HepG2 (cell line): ENCODE results near the gene DDX54. TPM values are rescaled to one million over a fixed set of nuclear protein-coding genes. Genes with fewer than 3 reads are reported as not detected.
A peak's percentile ranks its signal among the peaks of the same experiment; 100 is the strongest.

ENCODE experiments used
- ADNP ChIP-seq: sonication (generic); formaldehyde crosslinking; IDR thresholded peaks from 2 replicates; pipeline ENCODE4 v1.4.0; 2020; ENCODE audit warnings: missing genetic modification reagents
- BCL6 ChIP-seq: IDR thresholded peaks from 2 replicates; pipeline ENCODE4 v1.6.1; 2016; ENCODE audit warnings: missing genetic modification reagents, missing compliant biosample characterization
- CEBPG ChIP-seq: IDR thresholded peaks from 2 replicates; pipeline ENCODE4 v1.6.1; 2016
- JDP2 ChIP-seq: sonication (generic); formaldehyde crosslinking; IDR thresholded peaks from 2 replicates; pipeline ENCODE4 v1.8.1; 2022; ENCODE audit warnings: missing genetic modification reagents, borderline replicate concordance
- JUNB ChIP-seq: sonication (generic); formaldehyde crosslinking; IDR thresholded peaks from 2 replicates; pipeline ENCODE4 v1.8.0; 2022; ENCODE audit warnings: missing genetic modification reagents, mild to moderate bottlenecking, borderline replicate concordance
- KAT7 ChIP-seq: IDR thresholded peaks from 2 replicates; pipeline ENCODE4 v1.6.1; 2018; ENCODE audit warnings: borderline replicate concordance, missing compliant biosample characterization
- KDM1A ChIP-seq: IDR thresholded peaks from 2 replicates; pipeline ENCODE4 v1.6.1; 2016; ENCODE audit warnings: missing compliant biosample characterization
- KLF9 ChIP-seq: IDR thresholded peaks from 2 replicates; pipeline ENCODE4 v1.6.1; 2016; ENCODE audit warnings: low read depth
- MYC ChIP-seq: sonication (generic); formaldehyde crosslinking; IDR thresholded peaks from 2 replicates; pipeline ENCODE4 v1.9.0; 2021; ENCODE audit warnings: missing genetic modification reagents, borderline replicate concordance
- NFE2L1 ChIP-seq: sonication (generic); formaldehyde crosslinking; IDR thresholded peaks from 2 replicates; pipeline ENCODE4 v1.4.0; 2020; ENCODE audit warnings: missing genetic modification reagents, mild to moderate bottlenecking, borderline replicate concordance
- PITX1 ChIP-seq: sonication (generic); formaldehyde crosslinking; IDR thresholded peaks from 2 replicates; pipeline ENCODE4 v1.5.1; 2020; ENCODE audit warnings: mild to moderate bottlenecking, missing genetic modification reagents
- POLR2A ChIP-seq, 2 experiments: IDR thresholded peaks; 2 replicates each; pipeline ENCODE4 v1.6.1; 2011; ENCODE audit warnings: low read depth in 2 of 2, low read length in 2 of 2, mild to moderate bottlenecking in 1 of 2, moderate library complexity in 1 of 2; ENCODE audit not compliant: insufficient read depth in 1 of 2
- RNF2 ChIP-seq: fragments of 450-650 bp; conservative IDR thresholded peaks from 2 replicates; pipeline ENCODE4 v1.6.1; 2016; ENCODE audit warnings: low read depth
- THYN1 ChIP-seq: sonication (generic); formaldehyde crosslinking; IDR thresholded peaks from 2 replicates; pipeline ENCODE4 v1.8.1; 2023; ENCODE audit warnings: low read depth, mild to moderate bottlenecking, moderate library complexity, missing genetic modification reagents, borderline replicate concordance
- WIZ ChIP-seq: sonication (generic); formaldehyde crosslinking; IDR thresholded peaks from 2 replicates; pipeline ENCODE4 v1.5.1; 2020; ENCODE audit warnings: mild to moderate bottlenecking, missing genetic modification reagents
- ZFX ChIP-seq: sonication (generic); formaldehyde crosslinking; IDR thresholded peaks from 2 replicates; pipeline ENCODE4 v1.4.0; 2020; ENCODE audit warnings: mild to moderate bottlenecking, low read depth, missing genetic modification reagents, moderate library complexity
- ZMAT3 ChIP-seq: sonication (generic); formaldehyde crosslinking; conservative IDR thresholded peaks from 2 replicates; pipeline ENCODE4 v1.7.0; 2021; ENCODE audit warnings: missing genetic modification reagents
- ZMYM4 ChIP-seq: sonication (generic); formaldehyde crosslinking; IDR thresholded peaks from 2 replicates; pipeline ENCODE4 v1.8.1; 2023; ENCODE audit warnings: mild to moderate bottlenecking, missing genetic modification reagents
- polyA plus RNA-seq, 8 experiments: library from polyadenylated mRNA; depleted of rRNA in 3 of 8; stranded (reverse) in 7 of 8; unstranded in 1 of 8; fragments of >200 nt; fragmentation: Illumina TruSeq in 4 of 8; extraction: Trizol in 4 of 8; gene quantifications; 2 replicates each; pipeline versions ENCODE4 v1.2.1 to v1.2.3, GENCODE V29; 2011 to 2016; ENCODE audit warnings: low read depth in 4 of 8, missing spikeins in 1 of 8, mixed read lengths in 1 of 8; ENCODE audit not compliant: insufficient read depth in 1 of 8
- total RNA-seq, 5 experiments: library from RNA; depleted of rRNA; stranded (reverse); fragments of >200 nt; fragmentation: Illumina TruSeq; extraction: Trizol; gene quantifications; 2 replicates each; pipeline ENCODE4 v1.2.3, GENCODE V29; 2016; ENCODE audit warnings: low read depth in 1 of 5
- TF ChIP-seq, protein P1 (sequence below): sonication (generic); formaldehyde crosslinking; IDR thresholded peaks from 2 replicates; pipeline ENCODE4 v1.8.1; 2022; ENCODE audit warnings: mild to moderate bottlenecking, missing genetic modification reagents
- TF ChIP-seq, protein P2 (sequence below): fragments of 450-650 bp; IDR thresholded peaks from 2 replicates; pipeline ENCODE4 v1.6.1; 2016
- TF ChIP-seq, protein P3 (sequence below): sonication (generic); formaldehyde crosslinking; IDR thresholded peaks from 2 replicates; pipeline ENCODE4 v1.8.0; 2022; ENCODE audit warnings: missing genetic modification reagents, mild to moderate bottlenecking, moderate library complexity, borderline replicate concordance
- TF ChIP-seq, protein P4 (sequence below): sonication (generic); formaldehyde crosslinking; IDR thresholded peaks from 2 replicates; pipeline ENCODE4 v1.8.1; 2023; ENCODE audit warnings: mild to moderate bottlenecking, missing genetic modification reagents
- TF ChIP-seq, protein P5 (sequence below): IDR thresholded peaks from 2 replicates; pipeline ENCODE4 v1.6.1; 2016; ENCODE audit warnings: missing compliant biosample characterization, missing genetic modification reagents, borderline replicate concordance

DDX54 gene
- total and polyA plus RNA-seq, 2 of the 13 experiments (the other 11 are each of a cell fraction or from before 2014, with no cell fraction given), result 59.7 to 61.1 TPM

DNA sequence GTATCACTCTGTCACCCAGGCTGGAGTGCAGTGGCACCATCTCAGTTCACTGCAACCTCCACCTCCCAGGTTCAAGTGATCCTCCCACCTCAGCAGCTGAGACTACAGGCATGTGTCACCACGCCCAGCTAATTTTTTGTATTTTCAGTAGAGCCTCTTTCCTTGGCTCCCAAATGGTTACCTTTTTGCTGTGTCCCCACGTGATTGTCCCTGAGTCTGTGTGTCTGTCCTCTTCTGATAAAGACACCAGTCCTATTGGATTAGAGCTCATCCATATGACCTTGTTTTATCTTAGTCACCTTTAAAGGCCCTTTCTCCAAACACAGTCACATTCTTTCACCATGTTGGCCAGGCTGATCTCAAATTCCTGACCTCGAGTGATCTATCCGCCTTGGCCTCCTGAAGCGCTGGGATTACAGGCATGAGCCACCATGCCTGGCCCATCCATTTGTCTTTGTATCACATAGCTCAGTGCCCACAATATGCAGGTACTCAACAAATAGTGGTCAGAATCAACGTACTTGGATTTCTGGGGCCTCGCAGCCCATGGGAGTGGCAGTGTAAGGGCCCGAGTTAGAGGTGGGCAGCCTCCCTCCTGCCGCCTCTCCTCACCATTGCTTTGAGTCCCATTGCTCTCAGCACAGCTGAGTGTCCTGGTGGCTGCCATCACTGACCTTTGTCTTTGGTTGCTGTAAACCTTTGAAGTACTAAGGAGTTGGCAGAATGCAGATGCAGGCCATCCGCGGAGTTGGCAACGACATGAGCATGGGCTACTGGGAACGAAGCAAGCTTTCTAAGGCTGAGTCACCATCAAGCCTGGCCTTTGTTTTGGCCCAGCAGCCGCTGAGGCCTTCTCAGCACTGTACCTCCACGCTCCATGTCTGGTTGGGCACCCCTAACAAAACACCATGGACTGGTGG is 45.3 kb upstream of the DDX54 start (continued):
- TF ChIP-seq RNF2 (0 out of 2 replicates have a peak, but pooled peaks have one; percentile 28), ZMAT3 (CRISPR knock-in tag) (peak; percentile 61; the same call in 1 of the 2 replicates), MYC (CRISPR knock-in tag) (peak; percentile 39; the same call in 1 of the 2 replicates), NFE2L1 (CRISPR knock-in tag) (no peak), CEBPG (peak; percentile 48), WIZ (CRISPR knock-in tag) (peak; percentile 73; the same call in 1 of the 2 replicates), KLF9 (CRISPR knock-in tag) (no peak), JUNB (peak; percentile 45; the same call in 1 of the 2 replicates), POLR2A (IDR thresholded peaks at IDR 0.05; ENCODE audit: insufficient read depth in 1 of 2, low read depth in 2 of 2, low read length in 2 of 2) (no peak), BCL6 (CRISPR knock-in tag) (peak; percentile 40), ZFX (CRISPR knock-in tag) (peak; percentile 39; the same call in 1 of the 2 replicates), ADNP (no peak), PITX1 (CRISPR knock-in tag) (peak; percentile 36; the same call in 1 of the 2 replicates), KDM1A (CRISPR knock-in tag) (0 out of 2 replicates have a peak, but pooled peaks have one; percentile 51), JDP2 (CRISPR knock-in tag) (no peak), KAT7 (no peak), ZMYM4 (CRISPR knock-in tag) (peak; percentile 34; the same call in 1 of the 2 replicates), THYN1 (no peak)
- TF ChIP-seq, protein P1, sequence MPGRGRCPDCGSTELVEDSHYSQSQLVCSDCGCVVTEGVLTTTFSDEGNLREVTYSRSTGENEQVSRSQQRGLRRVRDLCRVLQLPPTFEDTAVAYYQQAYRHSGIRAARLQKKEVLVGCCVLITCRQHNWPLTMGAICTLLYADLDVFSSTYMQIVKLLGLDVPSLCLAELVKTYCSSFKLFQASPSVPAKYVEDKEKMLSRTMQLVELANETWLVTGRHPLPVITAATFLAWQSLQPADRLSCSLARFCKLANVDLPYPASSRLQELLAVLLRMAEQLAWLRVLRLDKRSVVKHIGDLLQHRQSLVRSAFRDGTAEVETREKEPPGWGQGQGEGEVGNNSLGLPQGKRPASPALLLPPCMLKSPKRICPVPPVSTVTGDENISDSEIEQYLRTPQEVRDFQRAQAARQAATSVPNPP (CRISPR knock-in tag), result peak; percentile 50; the same call in 1 of the 2 replicates
- TF ChIP-seq, protein P2, sequence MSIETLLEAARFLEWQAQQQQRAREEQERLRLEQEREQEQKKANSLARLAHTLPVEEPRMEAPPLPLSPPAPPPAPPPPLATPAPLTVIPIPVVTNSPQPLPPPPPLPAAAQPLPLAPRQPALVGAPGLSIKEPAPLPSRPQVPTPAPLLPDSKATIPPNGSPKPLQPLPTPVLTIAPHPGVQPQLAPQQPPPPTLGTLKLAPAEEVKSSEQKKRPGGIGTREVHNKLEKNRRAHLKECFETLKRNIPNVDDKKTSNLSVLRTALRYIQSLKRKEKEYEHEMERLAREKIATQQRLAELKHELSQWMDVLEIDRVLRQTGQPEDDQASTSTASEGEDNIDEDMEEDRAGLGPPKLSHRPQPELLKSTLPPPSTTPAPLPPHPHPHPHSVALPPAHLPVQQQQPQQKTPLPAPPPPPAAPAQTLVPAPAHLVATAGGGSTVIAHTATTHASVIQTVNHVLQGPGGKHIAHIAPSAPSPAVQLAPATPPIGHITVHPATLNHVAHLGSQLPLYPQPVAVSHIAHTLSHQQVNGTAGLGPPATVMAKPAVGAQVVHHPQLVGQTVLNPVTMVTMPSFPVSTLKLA, result no peak
- TF ChIP-seq, protein P3, sequence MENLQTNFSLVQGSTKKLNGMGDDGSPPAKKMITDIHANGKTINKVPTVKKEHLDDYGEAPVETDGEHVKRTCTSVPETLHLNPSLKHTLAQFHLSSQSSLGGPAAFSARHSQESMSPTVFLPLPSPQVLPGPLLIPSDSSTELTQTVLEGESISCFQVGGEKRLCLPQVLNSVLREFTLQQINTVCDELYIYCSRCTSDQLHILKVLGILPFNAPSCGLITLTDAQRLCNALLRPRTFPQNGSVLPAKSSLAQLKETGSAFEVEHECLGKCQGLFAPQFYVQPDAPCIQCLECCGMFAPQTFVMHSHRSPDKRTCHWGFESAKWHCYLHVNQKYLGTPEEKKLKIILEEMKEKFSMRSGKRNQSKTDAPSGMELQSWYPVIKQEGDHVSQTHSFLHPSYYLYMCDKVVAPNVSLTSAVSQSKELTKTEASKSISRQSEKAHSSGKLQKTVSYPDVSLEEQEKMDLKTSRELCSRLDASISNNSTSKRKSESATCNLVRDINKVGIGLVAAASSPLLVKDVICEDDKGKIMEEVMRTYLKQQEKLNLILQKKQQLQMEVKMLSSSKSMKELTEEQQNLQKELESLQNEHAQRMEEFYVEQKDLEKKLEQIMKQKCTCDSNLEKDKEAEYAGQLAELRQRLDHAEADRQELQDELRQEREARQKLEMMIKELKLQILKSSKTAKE (CRISPR knock-in tag), result peak; percentile 57; the same call in 1 of the 2 replicates
- TF ChIP-seq, protein P4, sequence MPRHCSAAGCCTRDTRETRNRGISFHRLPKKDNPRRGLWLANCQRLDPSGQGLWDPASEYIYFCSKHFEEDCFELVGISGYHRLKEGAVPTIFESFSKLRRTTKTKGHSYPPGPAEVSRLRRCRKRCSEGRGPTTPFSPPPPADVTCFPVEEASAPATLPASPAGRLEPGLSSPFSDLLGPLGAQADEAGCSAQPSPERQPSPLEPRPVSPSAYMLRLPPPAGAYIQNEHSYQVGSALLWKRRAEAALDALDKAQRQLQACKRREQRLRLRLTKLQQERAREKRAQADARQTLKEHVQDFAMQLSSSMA (CRISPR knock-in tag), result 0 out of 2 replicates have a peak, but pooled peaks have one; percentile 45
- TF ChIP-seq, protein P5, sequence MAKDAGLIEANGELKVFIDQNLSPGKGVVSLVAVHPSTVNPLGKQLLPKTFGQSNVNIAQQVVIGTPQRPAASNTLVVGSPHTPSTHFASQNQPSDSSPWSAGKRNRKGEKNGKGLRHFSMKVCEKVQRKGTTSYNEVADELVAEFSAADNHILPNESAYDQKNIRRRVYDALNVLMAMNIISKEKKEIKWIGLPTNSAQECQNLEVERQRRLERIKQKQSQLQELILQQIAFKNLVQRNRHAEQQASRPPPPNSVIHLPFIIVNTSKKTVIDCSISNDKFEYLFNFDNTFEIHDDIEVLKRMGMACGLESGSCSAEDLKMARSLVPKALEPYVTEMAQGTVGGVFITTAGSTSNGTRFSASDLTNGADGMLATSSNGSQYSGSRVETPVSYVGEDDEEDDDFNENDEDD, result peak; percentile 78; the same call in 1 of the 2 replicates
